Measurements from ENCODE around the gene SOBP.

SOBP gene, protein sequence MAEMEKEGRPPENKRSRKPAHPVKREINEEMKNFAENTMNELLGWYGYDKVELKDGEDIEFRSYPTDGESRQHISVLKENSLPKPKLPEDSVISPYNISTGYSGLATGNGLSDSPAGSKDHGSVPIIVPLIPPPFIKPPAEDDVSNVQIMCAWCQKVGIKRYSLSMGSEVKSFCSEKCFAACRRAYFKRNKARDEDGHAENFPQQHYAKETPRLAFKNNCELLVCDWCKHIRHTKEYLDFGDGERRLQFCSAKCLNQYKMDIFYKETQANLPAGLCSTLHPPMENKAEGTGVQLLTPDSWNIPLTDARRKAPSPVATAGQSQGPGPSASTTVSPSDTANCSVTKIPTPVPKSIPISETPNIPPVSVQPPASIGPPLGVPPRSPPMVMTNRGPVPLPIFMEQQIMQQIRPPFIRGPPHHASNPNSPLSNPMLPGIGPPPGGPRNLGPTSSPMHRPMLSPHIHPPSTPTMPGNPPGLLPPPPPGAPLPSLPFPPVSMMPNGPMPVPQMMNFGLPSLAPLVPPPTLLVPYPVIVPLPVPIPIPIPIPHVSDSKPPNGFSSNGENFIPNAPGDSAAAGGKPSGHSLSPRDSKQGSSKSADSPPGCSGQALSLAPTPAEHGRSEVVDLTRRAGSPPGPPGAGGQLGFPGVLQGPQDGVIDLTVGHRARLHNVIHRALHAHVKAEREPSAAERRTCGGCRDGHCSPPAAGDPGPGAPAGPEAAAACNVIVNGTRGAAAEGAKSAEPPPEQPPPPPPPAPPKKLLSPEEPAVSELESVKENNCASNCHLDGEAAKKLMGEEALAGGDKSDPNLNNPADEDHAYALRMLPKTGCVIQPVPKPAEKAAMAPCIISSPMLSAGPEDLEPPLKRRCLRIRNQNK

DNA sequence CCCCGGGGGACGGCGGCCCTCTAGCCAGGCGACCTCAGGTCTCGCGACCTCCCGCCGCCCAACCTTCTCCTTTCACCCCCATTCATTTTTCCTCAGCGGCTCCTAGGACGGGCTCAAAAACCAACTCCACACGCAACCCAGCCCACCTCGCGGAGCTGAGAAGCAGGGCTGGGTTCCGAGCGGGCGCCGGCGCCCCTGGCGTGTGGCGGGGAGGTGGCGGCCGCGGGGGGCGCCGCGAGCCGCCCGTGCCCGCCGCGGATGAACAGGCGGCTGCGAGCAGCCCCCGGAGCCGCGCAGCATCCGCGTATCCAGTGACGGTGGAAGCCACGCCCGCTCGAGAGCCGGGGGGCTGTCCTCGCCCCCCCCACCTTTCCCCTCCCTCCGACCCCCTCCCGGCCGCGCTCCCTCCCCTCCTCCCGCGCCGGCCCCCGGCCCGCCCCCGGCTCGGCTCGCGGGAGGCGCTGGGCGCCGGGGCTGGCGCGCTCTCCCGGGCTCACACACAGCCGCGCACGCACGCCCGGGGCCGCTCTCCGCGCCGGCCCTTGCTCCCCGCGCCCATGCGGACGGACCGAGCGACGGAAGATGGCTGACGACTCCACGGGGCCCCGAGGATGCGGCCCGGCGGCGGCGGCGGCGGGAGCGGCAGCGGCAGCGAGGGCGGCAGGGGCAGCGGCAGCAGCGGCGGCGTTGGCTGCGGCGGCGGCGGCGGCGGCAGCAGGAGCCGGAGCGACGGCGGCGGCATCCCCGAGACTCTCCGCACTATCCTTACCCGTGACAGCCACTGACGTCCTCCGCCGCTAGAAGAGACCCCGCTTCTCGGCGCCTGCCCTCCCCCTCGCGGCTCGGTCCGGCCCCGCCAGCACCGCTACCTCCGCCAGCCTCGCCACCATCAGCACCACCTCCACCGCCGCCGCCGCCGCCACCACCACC, at the start of gene SOBP:
SOBP (plus strand) TSS at position 482 of the 930 bp plus-strand sequence. CDS start 500 bp downstream, outside the sequence.
- peak; percentile 84 for DNase-seq
- Histone ChIP-seq H3K4me1 (ENCODE audit: insufficient read depth, low read length) (peaks cover 37% of the 10 kb centered on the region), H3K9me3 (ENCODE audit: insufficient read depth, low read length, severe bottlenecking) (no peaks in the 10 kb centered on the region), H3K36me3 (ENCODE audit: insufficient read depth, low read length) (no peaks in the 10 kb centered on the region), H3K27me3 (ENCODE audit: insufficient read depth, low read length, poor library complexity) (peaks cover 27% of the 10 kb centered on the region), H3K4me2 (ENCODE audit: insufficient read depth, low read length) (peak within 1 kb of the TSS; percentile 93), H3K4me3 (ENCODE audit: low read depth in 1 of 2, low read length in 2 of 2) (peak within 1 kb of the TSS; percentile 59 to 95), H4K20me1 (ENCODE audit: insufficient read depth, low read length) (no peaks in the 10 kb centered on the region), H3K27ac (ENCODE audit: low read length) (peak within 1 kb of the TSS; percentile 69), H3K79me2 (ENCODE audit: insufficient read depth, low read length) (peaks cover 20% of the 10 kb centered on the region), H3K9ac (ENCODE audit: low read depth, low read length) (peak within 1 kb of the TSS; percentile 77), H2AFZ (ENCODE audit: low read depth, low read length) (peak within 1 kb of the TSS; percentile 99)
- TF ChIP-seq, protein P1, sequence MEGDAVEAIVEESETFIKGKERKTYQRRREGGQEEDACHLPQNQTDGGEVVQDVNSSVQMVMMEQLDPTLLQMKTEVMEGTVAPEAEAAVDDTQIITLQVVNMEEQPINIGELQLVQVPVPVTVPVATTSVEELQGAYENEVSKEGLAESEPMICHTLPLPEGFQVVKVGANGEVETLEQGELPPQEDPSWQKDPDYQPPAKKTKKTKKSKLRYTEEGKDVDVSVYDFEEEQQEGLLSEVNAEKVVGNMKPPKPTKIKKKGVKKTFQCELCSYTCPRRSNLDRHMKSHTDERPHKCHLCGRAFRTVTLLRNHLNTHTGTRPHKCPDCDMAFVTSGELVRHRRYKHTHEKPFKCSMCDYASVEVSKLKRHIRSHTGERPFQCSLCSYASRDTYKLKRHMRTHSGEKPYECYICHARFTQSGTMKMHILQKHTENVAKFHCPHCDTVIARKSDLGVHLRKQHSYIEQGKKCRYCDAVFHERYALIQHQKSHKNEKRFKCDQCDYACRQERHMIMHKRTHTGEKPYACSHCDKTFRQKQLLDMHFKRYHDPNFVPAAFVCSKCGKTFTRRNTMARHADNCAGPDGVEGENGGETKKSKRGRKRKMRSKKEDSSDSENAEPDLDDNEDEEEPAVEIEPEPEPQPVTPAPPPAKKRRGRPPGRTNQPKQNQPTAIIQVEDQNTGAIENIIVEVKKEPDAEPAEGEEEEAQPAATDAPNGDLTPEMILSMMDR (IDR thresholded peaks at IDR 0.05; ENCODE audit: borderline replicate concordance, extremely low read depth, low read length, poor library complexity, severe bottlenecking), result peak; percentile 45
- TF ChIP-seq EZH2 (IDR thresholded peaks at IDR 0.05; ENCODE audit: borderline replicate concordance, low read depth, low read length, severe bottlenecking), result no peak
- peak; percentile 72 for ATAC-seq (ENCODE audit: insufficient read depth, low read depth)

DNA sequence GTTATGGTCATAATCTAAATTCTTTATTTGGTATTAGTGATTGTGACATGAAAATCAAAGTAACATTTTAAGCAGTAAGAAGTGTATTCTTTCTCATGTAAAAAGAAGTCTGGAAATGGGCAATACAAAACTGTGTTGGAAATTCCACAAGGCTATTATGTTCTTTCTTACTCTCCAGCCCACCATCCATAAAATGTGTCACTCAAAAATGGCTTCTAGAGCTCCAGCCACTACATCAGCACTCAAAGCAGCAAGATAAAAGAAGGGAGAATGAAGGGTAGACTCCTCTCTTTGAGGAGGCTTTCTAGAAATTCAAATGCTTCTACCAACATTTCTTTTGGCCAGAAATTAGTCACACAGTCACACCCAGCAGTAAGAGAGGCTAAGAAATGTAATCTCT, 49.0 kb upstream of the SOBP start:
- H3K79me2 ChIP-seq (ENCODE audit: insufficient read depth, low read length), result peaks cover 9% of the 10 kb centered on the region; the same call in 1 of the 2 replicates

DNA sequence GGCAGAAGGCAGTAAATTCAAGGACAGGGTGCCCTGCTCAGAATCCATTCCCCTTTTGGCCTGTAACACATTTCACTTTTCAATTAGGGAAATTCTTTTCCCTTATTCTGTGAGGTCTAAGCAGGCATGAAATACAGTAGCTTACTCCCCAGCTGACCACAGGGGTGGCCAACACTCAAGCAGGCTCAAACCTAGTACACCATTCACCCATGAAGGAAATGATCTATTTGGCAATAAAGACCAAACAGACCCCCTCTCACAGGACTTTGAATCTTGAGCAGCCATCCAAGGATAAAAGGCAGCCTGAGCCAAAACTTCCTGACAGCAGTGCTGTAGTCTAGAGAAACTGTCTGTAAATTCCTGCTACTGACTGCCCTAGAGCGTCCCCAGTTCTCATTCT, 48.2 kb upstream of the SOBP start:
- peaks cover 5% of the 10 kb centered on the region for H3K9me3 ChIP-seq (ENCODE audit: insufficient read depth, low read length, severe bottlenecking)
- ATAC-seq (ENCODE audit: insufficient read depth, low read depth), result no peak
- H3K9ac ChIP-seq (ENCODE audit: low read depth, low read length), result no peak overlapping the region

More for the DNA sequence above, 49.0 kb upstream of the SOBP start:
- Histone ChIP-seq H2AFZ (ENCODE audit: low read depth, low read length) (no peak overlapping the region), H3K36me3 (ENCODE audit: insufficient read depth, low read length) (no peaks in the 10 kb centered on the region), H3K4me2 (ENCODE audit: insufficient read depth, low read length) (no peak overlapping the region), H3K27me3 (ENCODE audit: insufficient read depth, low read length, poor library complexity) (no peaks in the 10 kb centered on the region), H3K4me3 (ENCODE audit: low read depth in 1 of 2, low read length in 2 of 2) (no peak overlapping the region), H4K20me1 (ENCODE audit: insufficient read depth, low read length) (peaks cover 2% of the 10 kb centered on the region; the same call in 1 of the 2 replicates), H3K27ac (ENCODE audit: low read length) (no peak overlapping the region), H3K9ac (ENCODE audit: low read depth, low read length) (no peak overlapping the region), H3K4me1 (ENCODE audit: insufficient read depth, low read length) (no peaks in the 10 kb centered on the region), H3K9me3 (ENCODE audit: insufficient read depth, low read length, severe bottlenecking) (no peaks in the 10 kb centered on the region)
- TF ChIP-seq, protein P1 (IDR thresholded peaks at IDR 0.05; ENCODE audit: borderline replicate concordance, extremely low read depth, low read length, poor library complexity, severe bottlenecking), result no peak
- no peak for TF ChIP-seq EZH2 (IDR thresholded peaks at IDR 0.05; ENCODE audit: borderline replicate concordance, low read depth, low read length, severe bottlenecking)
- ATAC-seq (ENCODE audit: insufficient read depth, low read depth), result no peak
- no peak for DNase-seq

More for the DNA sequence above, 48.2 kb upstream of the SOBP start:
- TF ChIP-seq EZH2 (IDR thresholded peaks at IDR 0.05; ENCODE audit: borderline replicate concordance, low read depth, low read length, severe bottlenecking), result no peak
- TF ChIP-seq, protein P1 (IDR thresholded peaks at IDR 0.05; ENCODE audit: borderline replicate concordance, extremely low read depth, low read length, poor library complexity, severe bottlenecking), result no peak
- no peak overlapping the region for H3K4me2 ChIP-seq (ENCODE audit: insufficient read depth, low read length)
- no peak for DNase-seq
- peaks cover 14% of the 10 kb centered on the region; the same call in 1 of the 2 replicates for H3K79me2 ChIP-seq (ENCODE audit: insufficient read depth, low read length)
- no peaks in the 10 kb centered on the region for H3K4me1 ChIP-seq (ENCODE audit: insufficient read depth, low read length)
- H3K27me3 ChIP-seq (ENCODE audit: insufficient read depth, low read length, poor library complexity), result no peaks in the 10 kb centered on the region
- no peaks in the 10 kb centered on the region; the same call in 1 of the 2 replicates for H3K36me3 ChIP-seq (ENCODE audit: insufficient read depth, low read length)
- H3K27ac ChIP-seq (ENCODE audit: low read length), result no peak overlapping the region
- H4K20me1 ChIP-seq (ENCODE audit: insufficient read depth, low read length), result peaks cover 2% of the 10 kb centered on the region; the same call in 1 of the 2 replicates
- H3K4me3 ChIP-seq (ENCODE audit: low read depth in 1 of 2, low read length in 2 of 2), result no peak overlapping the region
- no peak overlapping the region for H2AFZ ChIP-seq (ENCODE audit: low read depth, low read length)
